Pulmonary artery endothelial cell (primary cell): ENCODE results near the gene PCCA. TPM values are rescaled to one million over a fixed set of nuclear protein-coding genes. Genes with fewer than 3 reads are reported as not detected.

Experiments
- DNase-seq: peaks from one replicate; pipeline ENCODE4 v3.0.0-alpha.2; 2011; ENCODE audit warnings: low read depth, low spot score
- total RNA-seq: library from RNA; depleted of rRNA; stranded (reverse); fragments of >200 nt; gene quantifications from 2 replicates; pipeline ENCODE4 v1.2.3, GENCODE V29; 2014

PCCA gene
- total RNA-seq, 1 donor from 2014 or later, result 28.6 TPM

GRCh38 chr13:100502446-100502845, 413.6 kb downstream of the PCCA start:
- no peak for DNase-seq

DNA sequence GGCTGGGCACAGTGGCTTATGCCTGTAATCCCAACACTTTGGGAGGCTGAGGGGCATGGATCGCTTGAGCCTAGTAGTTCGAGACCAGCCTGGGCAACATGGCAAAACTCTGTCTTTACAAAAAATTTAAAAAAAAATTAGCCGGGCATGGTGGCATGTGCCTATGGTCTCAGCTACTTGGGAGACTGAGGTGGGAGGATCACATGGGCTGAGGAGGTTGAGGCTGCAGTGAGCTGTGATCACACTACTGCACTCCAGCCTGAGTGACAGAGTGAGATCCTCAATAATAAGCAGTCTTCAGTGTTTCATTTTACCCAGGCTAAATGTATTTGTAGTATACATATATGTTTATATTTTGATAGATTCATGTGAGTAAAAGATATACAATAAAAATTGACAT, 414.7 kb downstream of the PCCA start:
- DNase-seq, result no peak

DNA sequence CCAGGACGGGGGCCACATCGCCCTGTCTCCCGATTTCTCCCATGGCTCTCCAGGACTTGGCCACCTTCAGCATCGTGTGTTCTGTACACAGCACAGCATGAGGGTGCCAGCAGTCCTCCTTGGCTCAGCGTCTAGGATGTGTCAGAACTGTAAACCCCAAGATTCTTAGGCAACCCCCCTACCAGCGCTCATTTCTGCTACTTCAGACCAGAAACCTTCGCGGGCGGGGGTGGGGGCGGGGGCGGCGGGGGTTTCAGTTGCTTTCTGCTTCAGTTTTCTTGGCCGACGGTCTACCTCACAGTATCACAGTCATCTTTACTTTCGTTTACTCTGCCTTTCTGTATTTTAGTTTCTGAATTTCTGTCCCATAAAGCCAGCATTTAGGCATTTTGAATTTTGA, 417.3 kb downstream of the PCCA start:
- DNase-seq, result no peak

DNA sequence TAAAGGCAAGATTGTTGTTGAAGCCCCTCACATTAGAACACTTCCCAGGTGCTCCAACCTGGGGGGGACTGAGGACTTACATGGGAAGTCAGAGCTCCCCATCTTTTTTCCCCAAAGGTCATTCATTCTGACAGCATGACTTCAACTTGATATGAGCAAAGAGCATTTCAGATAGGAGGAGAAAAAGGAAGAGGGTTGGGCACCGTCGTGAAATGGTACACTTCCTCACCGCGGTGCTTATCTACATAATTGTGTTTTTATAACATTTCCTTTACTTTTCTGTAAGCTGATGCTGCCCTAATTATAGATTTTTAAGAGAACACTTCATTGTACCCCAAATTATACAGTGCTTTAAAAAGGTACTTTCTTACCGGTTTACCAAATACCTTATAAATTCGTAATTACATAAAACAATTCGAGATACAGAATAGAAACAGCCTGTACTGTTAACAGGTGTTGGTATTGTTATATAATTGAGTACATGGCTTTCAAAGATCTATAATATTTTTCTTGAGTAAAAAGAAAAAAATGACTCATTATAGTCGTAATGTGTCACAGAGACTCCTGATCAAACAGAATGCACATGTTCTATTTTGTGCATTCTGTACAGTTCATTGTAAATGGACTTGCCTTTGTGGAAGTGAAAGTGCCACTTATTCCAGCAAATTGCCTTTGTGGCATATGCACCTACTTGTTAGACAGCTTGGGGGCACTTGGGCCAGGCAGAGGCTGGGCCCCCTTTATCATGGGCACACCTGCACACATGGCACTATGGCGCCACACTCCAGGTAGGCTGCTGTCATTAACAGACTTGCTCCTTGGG, 417.9 kb downstream of the PCCA start:
- DNase-seq, result no peak

DNA sequence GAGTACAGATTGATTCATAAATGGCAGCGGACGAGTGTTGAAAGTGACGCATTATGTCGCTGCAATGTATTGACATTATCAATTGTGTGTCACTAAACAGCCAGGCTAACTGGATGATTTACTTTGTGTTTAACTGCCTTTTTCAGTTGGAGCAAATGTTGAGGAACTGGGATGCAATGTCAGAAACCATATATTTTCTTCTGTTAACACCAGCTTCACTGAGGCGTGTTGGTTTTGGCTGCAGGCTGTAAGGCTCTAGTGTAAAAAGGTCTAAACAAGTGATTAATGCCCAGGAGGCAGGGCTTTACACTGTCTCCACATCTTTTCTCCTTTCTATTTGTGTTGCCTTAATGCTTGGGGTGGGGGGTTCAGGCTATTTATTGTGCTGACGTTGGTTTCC, 419.6 kb downstream of the PCCA start:
- DNase-seq, result no peak

DNA sequence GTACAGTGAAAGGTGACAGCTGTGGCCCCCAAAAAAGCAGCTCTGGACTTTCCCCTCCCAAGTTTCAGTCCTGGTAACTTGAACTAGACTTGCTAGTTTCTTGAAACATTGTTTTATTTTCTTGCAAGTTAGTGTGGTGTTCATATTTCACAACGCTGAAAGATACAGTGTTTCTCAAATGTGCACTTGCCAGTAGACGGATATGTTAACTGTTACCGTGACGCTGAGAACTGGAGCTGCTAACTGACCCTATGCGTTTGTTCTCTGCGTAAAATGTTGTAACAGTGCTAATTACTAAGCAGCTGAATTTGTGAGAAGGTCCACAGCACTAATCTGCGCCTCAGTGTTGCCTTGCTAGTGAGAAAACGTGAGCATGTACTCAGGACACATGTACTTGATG, 420.1 kb downstream of the PCCA start:
- no peak for DNase-seq

- DNase-seq, result no peak
These were observed 421.5 kb downstream of the PCCA start for GRCh38 chr13:100510208-100510957.

- no peak for DNase-seq
These were observed 422.6 kb downstream of the PCCA start for GRCh38 chr13:100511466-100511865.

DNA sequence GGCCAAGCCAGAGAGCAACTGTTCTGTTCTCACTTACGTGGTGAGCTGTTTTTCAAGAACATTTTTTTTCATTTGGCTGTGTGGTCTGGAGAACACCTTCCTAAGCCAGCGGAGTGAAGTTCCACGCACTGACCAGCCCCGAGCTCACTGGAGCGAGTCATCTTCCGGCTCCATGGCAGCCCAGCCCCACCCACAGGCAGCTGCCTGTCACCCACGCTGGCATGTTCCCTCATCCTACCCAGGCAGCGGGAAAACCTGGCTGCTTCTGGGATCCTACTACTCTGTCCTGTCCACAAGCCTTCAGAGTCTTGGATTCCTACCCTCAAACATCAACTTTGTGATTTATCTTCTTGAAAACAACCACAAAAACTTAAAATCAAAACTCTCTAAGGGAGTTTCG, 423.5 kb downstream of the PCCA start:
- no peak for DNase-seq

DNA sequence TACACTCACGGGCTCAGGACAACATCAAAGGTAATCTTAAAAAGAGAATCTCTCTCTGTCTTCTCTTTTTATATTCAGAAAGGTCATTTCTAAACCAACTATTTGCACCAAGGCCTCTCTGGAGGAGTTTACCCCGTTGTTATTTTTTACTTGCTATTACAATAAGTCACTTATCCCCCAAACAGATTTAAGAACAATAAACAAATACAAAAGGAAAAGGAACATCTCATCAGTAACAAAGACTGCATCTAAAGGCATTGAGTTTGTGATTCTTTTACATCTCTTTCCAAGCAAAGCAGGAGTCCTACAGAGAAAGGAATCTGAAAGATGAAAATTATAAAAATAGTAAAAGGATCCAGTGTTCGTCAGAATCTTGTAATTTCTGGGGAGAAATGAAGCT, 424.3 kb downstream of the PCCA start:
- no peak for DNase-seq

DNA sequence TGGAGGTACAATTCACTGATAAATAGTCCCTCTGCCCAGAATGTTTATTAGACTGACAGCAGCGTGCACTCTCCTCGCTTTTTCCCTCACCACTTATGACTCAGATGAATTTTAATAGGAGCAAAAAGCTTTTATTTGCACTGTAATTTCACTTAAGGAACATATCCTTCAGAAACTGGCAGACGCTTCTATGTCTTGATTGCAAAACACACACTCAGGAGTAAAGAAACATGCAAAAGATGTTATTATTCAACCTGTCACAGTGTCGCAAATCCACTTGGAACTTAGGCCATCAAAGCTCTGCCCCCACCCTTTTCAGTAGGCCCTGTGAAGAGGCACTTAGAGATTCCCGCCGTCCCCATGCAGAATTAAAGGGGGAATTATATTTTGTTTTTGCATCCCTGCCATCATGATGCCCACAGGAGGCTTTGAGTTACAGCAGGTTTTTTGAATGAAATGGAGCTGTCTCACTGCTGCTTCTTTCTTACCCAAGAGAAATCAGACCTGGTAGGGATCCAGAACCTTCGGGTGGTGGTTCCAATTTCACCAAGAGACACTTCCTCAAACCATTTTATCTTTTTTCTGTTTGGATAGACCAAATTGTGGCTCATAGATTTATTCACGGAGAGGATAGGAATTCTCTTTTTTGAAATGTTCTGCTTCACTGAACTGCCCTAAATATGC, 425.2 kb downstream of the PCCA start:
- DNase-seq, result no peak

- DNase-seq, result peak; percentile 29
These were observed 426.0 kb downstream of the PCCA start for GRCh38 chr13:100514788-100515409.

DNA sequence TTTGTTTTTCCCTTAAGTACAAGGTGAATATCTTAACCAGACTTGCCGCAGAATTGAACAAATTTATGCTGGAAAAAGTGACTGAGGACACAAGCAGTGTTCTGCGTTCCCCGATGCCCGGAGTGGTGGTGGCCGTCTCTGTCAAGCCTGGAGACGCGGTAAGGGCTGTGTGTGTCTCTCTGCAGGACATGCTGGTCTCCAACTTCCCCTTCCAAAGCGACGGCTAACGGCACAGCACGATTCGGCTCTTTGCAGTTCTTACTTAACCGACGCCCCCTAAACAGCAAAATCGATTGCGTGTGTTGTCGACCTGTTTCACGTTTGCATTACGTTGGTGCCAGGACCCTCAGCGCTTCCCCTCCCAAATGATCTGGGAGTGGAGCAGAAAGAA, 426.5 kb downstream of the PCCA start:
- no peak for DNase-seq

GRCh38 chr13:100517135-100517534, 428.2 kb downstream of the PCCA start:
- DNase-seq, result no peak

DNA sequence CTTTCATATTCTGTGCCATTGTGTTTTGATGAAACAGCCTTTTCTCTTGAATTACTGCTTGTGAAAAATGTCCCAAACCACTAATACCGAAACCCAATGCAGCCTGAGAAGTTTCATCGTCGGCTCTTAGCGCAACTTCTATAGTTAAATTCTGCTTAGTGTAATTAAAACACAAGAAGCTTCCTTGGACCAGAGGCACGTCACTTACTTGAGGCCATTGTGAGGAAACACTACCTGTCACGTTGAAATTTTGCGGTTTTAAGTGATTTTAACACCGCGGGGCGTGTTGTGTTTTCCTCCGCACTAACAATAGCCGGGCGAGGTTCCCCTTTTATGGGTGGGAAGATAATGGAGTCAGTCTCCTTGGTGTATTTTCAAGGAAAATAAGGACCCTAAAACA, 428.8 kb downstream of the PCCA start:
- no peak for DNase-seq

- DNase-seq, result no peak
These were observed 429.6 kb downstream of the PCCA start for GRCh38 chr13:100518394-100519062.

- no peak for DNase-seq
These were observed 430.7 kb downstream of the PCCA start for GRCh38 chr13:100519626-100520025.

- no peak for DNase-seq
These were observed 432.3 kb downstream of the PCCA start for GRCh38 chr13:100520936-100521850.

DNA sequence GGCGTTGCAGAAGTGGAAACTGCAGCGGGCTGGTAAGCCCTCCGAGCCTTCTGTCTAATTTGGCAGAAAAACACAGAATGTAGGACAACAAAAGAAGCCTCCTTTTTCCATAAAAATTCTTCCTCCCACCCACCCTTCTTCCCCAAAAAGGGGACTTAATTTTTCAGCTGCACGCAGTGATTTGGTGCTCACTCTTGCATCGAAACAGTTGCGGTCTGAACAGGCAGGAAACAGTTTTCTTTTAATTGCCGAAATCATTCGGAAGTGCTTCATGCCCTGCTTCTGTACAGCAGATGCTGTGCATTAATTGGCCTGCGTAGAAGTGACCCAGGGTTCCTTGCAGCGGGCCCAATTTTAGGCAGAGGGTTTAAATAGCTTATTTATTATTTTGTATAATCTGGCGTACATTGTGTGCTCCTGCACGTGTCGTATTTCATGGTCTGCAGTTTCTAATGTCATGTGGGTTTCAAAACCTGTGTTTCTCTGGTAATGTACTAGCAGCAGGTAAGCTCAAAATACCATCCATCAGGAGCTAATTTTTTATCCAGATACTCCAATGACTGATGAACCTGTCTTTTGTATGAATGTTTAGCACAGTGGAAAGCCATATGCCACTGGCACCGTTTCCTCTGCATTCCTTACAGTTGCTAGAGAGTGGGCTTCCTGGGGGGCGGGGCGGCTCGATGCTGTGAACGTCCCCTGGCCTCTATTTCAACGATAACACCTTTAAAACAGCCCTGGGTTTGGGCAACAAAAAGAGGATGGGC, 433.1 kb downstream of the PCCA start:
- DNase-seq, result no peak
